Central memory CD8-positive, alpha-beta T cell (primary cell): ENCODE results near the gene CTF1.
"Not testable (repeated sequence)": the region's sequence is repeated elsewhere in the genome, so short reads cannot be mapped to it uniquely, and the experiment has no call there.

ENCODE experiments used
- ATAC-seq: fragments of 150-1000 bp; cut with Tn5 transposase; replicated peaks from 2 replicates; pipeline ENCODE4 v1.10.0; 2022; ENCODE audit warnings: mild to moderate bottlenecking, moderate FRiP score, moderate number of reproducible peaks; ENCODE audit not compliant: poor library complexity, severe bottlenecking; ENCODE audit errors: extremely low read depth
- DNase-seq, 2 donors: peaks; one replicate each; pipeline ENCODE4 v3.0.0; 2021; ENCODE audit warnings: low spot score in 2 of 2
- H3K27ac Mint-ChIP-seq: one replicate; pipeline ENCODE4 v1.8.0; 2022; ENCODE audit warnings: low read depth, mild to moderate bottlenecking, moderate library complexity, mixed read lengths
- H3K27me3 Mint-ChIP-seq: one replicate; pipeline ENCODE4 v1.8.0; 2022; ENCODE audit warnings: mixed read lengths
- H3K36me3 Mint-ChIP-seq: one replicate; pipeline ENCODE4 v1.8.0; 2022; ENCODE audit warnings: mild to moderate bottlenecking, moderate library complexity, mixed read lengths; ENCODE audit not compliant: insufficient read depth
- H3K4me1 Mint-ChIP-seq: one replicate; pipeline ENCODE4 v1.8.0; 2022; ENCODE audit warnings: mixed read lengths
- H3K4me3 Mint-ChIP-seq: one replicate; pipeline ENCODE4 v1.8.0; 2022; ENCODE audit warnings: mild to moderate bottlenecking, moderate library complexity, mixed read lengths
- H3K9me3 Mint-ChIP-seq: one replicate; pipeline ENCODE4 v1.8.0; 2022; ENCODE audit warnings: mixed read lengths

The CTF1 gene

GRCh38 chr16:30896261-30896888, at the start of gene CTF1:
TSS of gene CTF1 (plus strand) at chr16:30896614. CDS start at chr16:30896644, 30 bp downstream.
- H3K27ac Mint-ChIP-seq = no peak within 1 kb of the TSS
- peaks cover 10% of the 10 kb centered on the region for H3K36me3 Mint-ChIP-seq
- H3K4me1 Mint-ChIP-seq = peaks cover 44% of the 10 kb centered on the region
- DNase-seq (no peak), ATAC-seq (no peak)
- no peaks in the 10 kb centered on the region for H3K9me3 Mint-ChIP-seq
- H3K27me3 Mint-ChIP-seq = no peaks in the 10 kb centered on the region
- H3K4me3 Mint-ChIP-seq = peak within 1 kb of the TSS; percentile 86

GRCh38 chr16:30846649-30847402, 49.6 kb upstream of the CTF1 start:
- Mint-ChIP-seq H3K27me3 (no peaks in the 10 kb centered on the region), H3K4me1 (peaks cover 8% of the 10 kb centered on the region), H3K9me3 (no peaks in the 10 kb centered on the region), H3K27ac (no peak overlapping the region), H3K4me3 (no peak overlapping the region), H3K36me3 (no peaks in the 10 kb centered on the region)
- ATAC-seq = no peak
- DNase-seq = no peak

GRCh38 chr16:30850246-30850645, 46.2 kb upstream of the CTF1 start:
- H3K9me3 Mint-ChIP-seq = no peaks in the 10 kb centered on the region
- peaks cover under 1% of the 10 kb centered on the region for H3K4me1 Mint-ChIP-seq
- H3K27me3 Mint-ChIP-seq = no peaks in the 10 kb centered on the region
- no peak overlapping the region for H3K27ac Mint-ChIP-seq
- no peak overlapping the region for H3K4me3 Mint-ChIP-seq
- DNase-seq (no peak), ATAC-seq (no peak)
- no peaks in the 10 kb centered on the region for H3K36me3 Mint-ChIP-seq

- ATAC-seq (no peak), DNase-seq (no peak)
- no peak overlapping the region for H3K4me3 Mint-ChIP-seq
- no peaks in the 10 kb centered on the region for H3K36me3 Mint-ChIP-seq
- no peak overlapping the region for H3K27ac Mint-ChIP-seq
- no peaks in the 10 kb centered on the region for H3K9me3 Mint-ChIP-seq
- no peaks in the 10 kb centered on the region for H3K4me1 Mint-ChIP-seq
- no peaks in the 10 kb centered on the region for H3K27me3 Mint-ChIP-seq
These were observed 42.7 kb upstream of the CTF1 start for GRCh38 chr16:30853758-30854157.

- no peaks in the 10 kb centered on the region for H3K36me3 Mint-ChIP-seq
- no peak overlapping the region for H3K27ac Mint-ChIP-seq
- DNase-seq = no peak
- no peak for ATAC-seq
- H3K9me3 Mint-ChIP-seq = no peaks in the 10 kb centered on the region
- H3K4me1 Mint-ChIP-seq = no peaks in the 10 kb centered on the region
- no peaks in the 10 kb centered on the region for H3K27me3 Mint-ChIP-seq
- H3K4me3 Mint-ChIP-seq = no peak overlapping the region
These were observed 38.3 kb upstream of the CTF1 start for GRCh38 chr16:30858111-30858495.

GRCh38 chr16:30858829-30859423, 37.5 kb upstream of the CTF1 start:
- no peak for ATAC-seq
- DNase-seq = no peak
- Mint-ChIP-seq H3K36me3 (no peaks in the 10 kb centered on the region), H3K4me3 (no peak overlapping the region), H3K27me3 (no peaks in the 10 kb centered on the region), H3K9me3 (no peaks in the 10 kb centered on the region), H3K27ac (no peak overlapping the region), H3K4me1 (no peaks in the 10 kb centered on the region)

GRCh38 chr16:30860729-30861128, 35.7 kb upstream of the CTF1 start:
- H3K27ac Mint-ChIP-seq, H3K36me3 Mint-ChIP-seq, H3K4me1 Mint-ChIP-seq, H3K4me3 Mint-ChIP-seq, DNase-seq, H3K27me3 Mint-ChIP-seq, H3K9me3 Mint-ChIP-seq, ATAC-seq: not testable (repeated sequence)

GRCh38 chr16:30863178-30863577, 33.2 kb upstream of the CTF1 start:
- not testable (repeated sequence) for H3K27ac Mint-ChIP-seq, H3K4me3 Mint-ChIP-seq, H3K27me3 Mint-ChIP-seq, H3K4me1 Mint-ChIP-seq, H3K9me3 Mint-ChIP-seq, ATAC-seq, DNase-seq, H3K36me3 Mint-ChIP-seq

- no peak for DNase-seq
- Mint-ChIP-seq H3K4me1 (no peaks in the 10 kb centered on the region), H3K4me3 (no peak overlapping the region), H3K27me3 (no peaks in the 10 kb centered on the region), H3K9me3 (no peaks in the 10 kb centered on the region), H3K27ac (no peak overlapping the region), H3K36me3 (no peaks in the 10 kb centered on the region)
- no peak for ATAC-seq
These were observed 30.4 kb upstream of the CTF1 start for GRCh38 chr16:30866031-30866430.

GRCh38 chr16:30867747-30868146, 28.7 kb upstream of the CTF1 start:
- DNase-seq = no peak
- H3K4me1 Mint-ChIP-seq = peaks cover 11% of the 10 kb centered on the region
- H3K27me3 Mint-ChIP-seq = no peaks in the 10 kb centered on the region
- H3K4me3 Mint-ChIP-seq = no peak overlapping the region
- peaks cover 1% of the 10 kb centered on the region for H3K36me3 Mint-ChIP-seq
- no peak for ATAC-seq
- no peak overlapping the region for H3K27ac Mint-ChIP-seq
- no peaks in the 10 kb centered on the region for H3K9me3 Mint-ChIP-seq

- no peak for DNase-seq
- Mint-ChIP-seq H3K9me3 (no peaks in the 10 kb centered on the region), H3K27me3 (no peaks in the 10 kb centered on the region), H3K4me1 (peaks cover 31% of the 10 kb centered on the region), H3K4me3 (no peak overlapping the region), H3K27ac (peak overlapping the region; percentile 19), H3K36me3 (peaks cover 8% of the 10 kb centered on the region)
- ATAC-seq = no peak
These were observed 25.5 kb upstream of the CTF1 start for GRCh38 chr16:30870904-30871303.

- peaks cover 21% of the 10 kb centered on the region for H3K36me3 Mint-ChIP-seq
- H3K4me3 Mint-ChIP-seq = peak overlapping the region; percentile 95
- H3K9me3 Mint-ChIP-seq = no peaks in the 10 kb centered on the region
- H3K27me3 Mint-ChIP-seq = no peaks in the 10 kb centered on the region
- ATAC-seq = no peak
- DNase-seq = no peak
- peak overlapping the region; percentile 90 for H3K27ac Mint-ChIP-seq
- H3K4me1 Mint-ChIP-seq = peaks cover 43% of the 10 kb centered on the region
These were observed 22.1 kb upstream of the CTF1 start for GRCh38 chr16:30874244-30874820.
